ENCODE data around the gene EIF4A3. TPM values are rescaled to one million over a fixed set of nuclear protein-coding genes. Genes with fewer than 3 reads are reported as not detected.

Gene EIF4A3
- polyA plus RNA-seq, 1 of the 3 experiments (the other 2 are of a cell fraction): 335 TPM

DNA sequence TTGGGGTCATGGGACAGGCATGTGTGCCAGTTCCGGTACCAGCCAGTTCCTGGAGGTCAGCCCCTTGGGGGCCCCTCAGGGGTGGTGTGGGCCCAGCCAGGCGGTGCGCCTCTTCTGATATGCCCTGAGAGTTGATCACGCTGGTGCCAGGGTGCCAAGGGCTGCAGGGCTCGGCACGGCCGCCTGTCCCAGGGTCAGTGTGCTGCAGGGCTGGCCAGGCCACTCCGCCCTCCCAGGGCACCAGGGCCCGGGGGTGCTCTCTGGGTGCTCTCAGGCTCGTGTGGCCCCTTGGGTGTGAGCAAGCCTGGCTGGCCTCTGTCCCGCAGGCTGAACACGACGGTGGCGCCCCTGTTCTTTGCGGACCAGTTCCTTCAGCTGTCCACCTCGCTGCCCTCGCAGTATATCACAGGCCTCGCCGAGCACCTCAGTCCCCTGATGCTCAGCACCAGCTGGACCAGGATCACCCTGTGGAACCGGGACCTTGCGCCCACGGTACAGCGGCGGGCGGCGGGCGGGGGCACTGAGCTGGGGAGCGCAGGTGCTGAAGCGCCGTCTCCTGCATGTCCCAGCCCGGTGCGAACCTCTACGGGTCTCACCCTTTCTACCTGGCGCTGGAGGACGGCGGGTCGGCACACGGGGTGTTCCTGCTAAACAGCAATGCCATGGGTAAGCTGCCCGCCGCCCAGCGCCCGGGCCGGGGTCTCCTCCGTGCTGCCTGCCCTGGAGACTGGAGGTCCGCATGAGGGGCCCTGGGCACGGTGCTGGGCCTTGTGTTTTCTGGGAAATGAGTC is 39.5 kb downstream of the EIF4A3 start:
- Histone ChIP-seq H3K9ac (no peak overlapping the region), H3K9me3 (no peaks in the 10 kb centered on the region), H3F3A (replicated peaks; ENCODE audit: insufficient read depth) (no peaks in the 10 kb centered on the region), H3K4me1 (ENCODE audit: control insufficient read depth in 1 of 2, insufficient read depth in 2 of 2, low read depth in 1 of 2, low read length in 1 of 2) (peaks cover 6 to 13% of the 10 kb centered on the region in 2 experiments; a peak in 3 of 4 replicates), H3K36me3 (replicated peaks in 1 of 2; ENCODE audit: control insufficient read depth in 1 of 2, insufficient read depth in 2 of 2, low read length in 1 of 2) (peaks cover 0 to 12% of the 10 kb centered on the region in 2 experiments), H3K4me3 (ENCODE audit: low read depth in 2 of 2, low read length in 1 of 2) (no peak overlapping the region), H3K4me2 (no peak overlapping the region), H3K27ac (ENCODE audit: low read depth in 2 of 2, low read length in 1 of 2) (no peak overlapping the region), H4K20me1 (ENCODE audit: insufficient read depth) (no peaks in the 10 kb centered on the region), H3K9me2 (no peaks in the 10 kb centered on the region), H3K79me2 (ENCODE audit: insufficient read depth) (no peaks in the 10 kb centered on the region), H2AFZ (ENCODE audit: low read depth) (no peak overlapping the region), H3K27me3 (ENCODE audit: insufficient read depth) (no peaks in the 10 kb centered on the region)
- DNase-seq: no peak
- ChIA-PET POLR2A (no interaction called here), CTCF (interaction anchor here (1.1 to 2.7 kb wide), 2 partner anchors 12 to 25 kb away, joined by 3 to 10 read pairs; no protein-coding TSS in a partner anchor)
- TF ChIP-seq MEF2A (IDR thresholded peaks at IDR 0.05; ENCODE audit: borderline replicate concordance, low read depth): no peak
- TF ChIP-seq ELF1 (IDR thresholded peaks at IDR 0.05): no peak
- TF ChIP-seq, protein P1, sequence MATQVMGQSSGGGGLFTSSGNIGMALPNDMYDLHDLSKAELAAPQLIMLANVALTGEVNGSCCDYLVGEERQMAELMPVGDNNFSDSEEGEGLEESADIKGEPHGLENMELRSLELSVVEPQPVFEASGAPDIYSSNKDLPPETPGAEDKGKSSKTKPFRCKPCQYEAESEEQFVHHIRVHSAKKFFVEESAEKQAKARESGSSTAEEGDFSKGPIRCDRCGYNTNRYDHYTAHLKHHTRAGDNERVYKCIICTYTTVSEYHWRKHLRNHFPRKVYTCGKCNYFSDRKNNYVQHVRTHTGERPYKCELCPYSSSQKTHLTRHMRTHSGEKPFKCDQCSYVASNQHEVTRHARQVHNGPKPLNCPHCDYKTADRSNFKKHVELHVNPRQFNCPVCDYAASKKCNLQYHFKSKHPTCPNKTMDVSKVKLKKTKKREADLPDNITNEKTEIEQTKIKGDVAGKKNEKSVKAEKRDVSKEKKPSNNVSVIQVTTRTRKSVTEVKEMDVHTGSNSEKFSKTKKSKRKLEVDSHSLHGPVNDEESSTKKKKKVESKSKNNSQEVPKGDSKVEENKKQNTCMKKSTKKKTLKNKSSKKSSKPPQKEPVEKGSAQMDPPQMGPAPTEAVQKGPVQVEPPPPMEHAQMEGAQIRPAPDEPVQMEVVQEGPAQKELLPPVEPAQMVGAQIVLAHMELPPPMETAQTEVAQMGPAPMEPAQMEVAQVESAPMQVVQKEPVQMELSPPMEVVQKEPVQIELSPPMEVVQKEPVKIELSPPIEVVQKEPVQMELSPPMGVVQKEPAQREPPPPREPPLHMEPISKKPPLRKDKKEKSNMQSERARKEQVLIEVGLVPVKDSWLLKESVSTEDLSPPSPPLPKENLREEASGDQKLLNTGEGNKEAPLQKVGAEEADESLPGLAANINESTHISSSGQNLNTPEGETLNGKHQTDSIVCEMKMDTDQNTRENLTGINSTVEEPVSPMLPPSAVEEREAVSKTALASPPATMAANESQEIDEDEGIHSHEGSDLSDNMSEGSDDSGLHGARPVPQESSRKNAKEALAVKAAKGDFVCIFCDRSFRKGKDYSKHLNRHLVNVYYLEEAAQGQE (IDR thresholded peaks at IDR 0.05; ENCODE audit: low read depth, low read length): no peak
- TF ChIP-seq YY1 (IDR thresholded peaks at IDR 0.05; ENCODE audit: low read depth): no peak
- no peak for TF ChIP-seq TAF1 (IDR thresholded peaks at IDR 0.05; ENCODE audit: borderline replicate concordance, low read depth, low read length)
- TF ChIP-seq, protein P2, sequence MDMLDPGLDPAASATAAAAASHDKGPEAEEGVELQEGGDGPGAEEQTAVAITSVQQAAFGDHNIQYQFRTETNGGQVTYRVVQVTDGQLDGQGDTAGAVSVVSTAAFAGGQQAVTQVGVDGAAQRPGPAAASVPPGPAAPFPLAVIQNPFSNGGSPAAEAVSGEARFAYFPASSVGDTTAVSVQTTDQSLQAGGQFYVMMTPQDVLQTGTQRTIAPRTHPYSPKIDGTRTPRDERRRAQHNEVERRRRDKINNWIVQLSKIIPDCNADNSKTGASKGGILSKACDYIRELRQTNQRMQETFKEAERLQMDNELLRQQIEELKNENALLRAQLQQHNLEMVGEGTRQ (IDR thresholded peaks at IDR 0.05; ENCODE audit: borderline replicate concordance, low read depth, low read length): no peak
- no peak for TF ChIP-seq MXI1 (IDR thresholded peaks at IDR 0.05; ENCODE audit: low read depth, low read length)
- TF ChIP-seq, protein P3, sequence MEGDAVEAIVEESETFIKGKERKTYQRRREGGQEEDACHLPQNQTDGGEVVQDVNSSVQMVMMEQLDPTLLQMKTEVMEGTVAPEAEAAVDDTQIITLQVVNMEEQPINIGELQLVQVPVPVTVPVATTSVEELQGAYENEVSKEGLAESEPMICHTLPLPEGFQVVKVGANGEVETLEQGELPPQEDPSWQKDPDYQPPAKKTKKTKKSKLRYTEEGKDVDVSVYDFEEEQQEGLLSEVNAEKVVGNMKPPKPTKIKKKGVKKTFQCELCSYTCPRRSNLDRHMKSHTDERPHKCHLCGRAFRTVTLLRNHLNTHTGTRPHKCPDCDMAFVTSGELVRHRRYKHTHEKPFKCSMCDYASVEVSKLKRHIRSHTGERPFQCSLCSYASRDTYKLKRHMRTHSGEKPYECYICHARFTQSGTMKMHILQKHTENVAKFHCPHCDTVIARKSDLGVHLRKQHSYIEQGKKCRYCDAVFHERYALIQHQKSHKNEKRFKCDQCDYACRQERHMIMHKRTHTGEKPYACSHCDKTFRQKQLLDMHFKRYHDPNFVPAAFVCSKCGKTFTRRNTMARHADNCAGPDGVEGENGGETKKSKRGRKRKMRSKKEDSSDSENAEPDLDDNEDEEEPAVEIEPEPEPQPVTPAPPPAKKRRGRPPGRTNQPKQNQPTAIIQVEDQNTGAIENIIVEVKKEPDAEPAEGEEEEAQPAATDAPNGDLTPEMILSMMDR (IDR thresholded peaks at IDR 0.05): no peak
- 95% methylated on average over 28 of the region's 46 CpGs for WGBS (ENCODE audit: low lambda C conversion rate)

DNA sequence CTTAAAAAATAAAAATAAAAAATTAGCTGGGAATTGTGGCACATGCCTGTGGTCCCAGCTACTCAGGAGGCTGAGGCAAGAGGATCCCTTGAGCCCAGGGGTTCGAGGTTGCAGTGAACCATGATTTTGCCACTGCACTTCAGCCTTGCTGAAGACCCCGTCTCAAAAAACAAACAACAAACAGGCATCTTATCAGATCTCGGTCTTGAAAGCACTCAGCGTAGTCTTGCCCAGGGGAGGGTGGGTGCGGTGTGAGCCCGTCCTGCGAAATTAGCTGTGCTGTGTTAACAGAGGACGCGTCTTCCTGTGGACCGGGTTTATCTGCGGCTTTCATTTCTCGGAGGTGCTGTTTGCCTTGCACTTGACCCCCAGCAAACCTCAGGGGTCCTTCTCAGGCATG is 40.2 kb downstream of the EIF4A3 start:
- POLR2A ChIA-PET: no interaction called here
- H3K79me2 ChIP-seq (ENCODE audit: insufficient read depth): peaks cover 6% of the 10 kb centered on the region
- no peak overlapping the region for H3K9ac ChIP-seq
- H3K4me1 ChIP-seq (ENCODE audit: control insufficient read depth in 1 of 2, insufficient read depth in 2 of 2, low read depth in 1 of 2, low read length in 1 of 2): peaks cover 6 to 20% of the 10 kb centered on the region in 2 experiments; a peak in 3 of 4 replicates
- CTCF ChIA-PET: interaction anchor here (1.1 to 2.7 kb wide), 2 partner anchors 12 to 24 kb away, joined by 3 to 10 read pairs; no protein-coding TSS in a partner anchor
- no peak overlapping the region for H2AFZ ChIP-seq (ENCODE audit: low read depth)
- H4K20me1 ChIP-seq (ENCODE audit: insufficient read depth): no peaks in the 10 kb centered on the region
- H3K4me3 ChIP-seq (ENCODE audit: low read depth in 2 of 2, low read length in 1 of 2): no peak overlapping the region
- H3K9me2 ChIP-seq: no peaks in the 10 kb centered on the region
- no peak overlapping the region for H3K27ac ChIP-seq (ENCODE audit: low read depth in 2 of 2, low read length in 1 of 2)
- DNase-seq: no peak
- H3K36me3 ChIP-seq (replicated peaks in 1 of 2; ENCODE audit: control insufficient read depth in 1 of 2, insufficient read depth in 2 of 2, low read length in 1 of 2): peaks cover 0 to 12% of the 10 kb centered on the region in 2 experiments
- H3K27me3 ChIP-seq (ENCODE audit: insufficient read depth): no peaks in the 10 kb centered on the region
- H3K4me2 ChIP-seq: no peak overlapping the region
- H3K9me3 ChIP-seq: no peaks in the 10 kb centered on the region
- H3F3A ChIP-seq (replicated peaks; ENCODE audit: insufficient read depth): no peaks in the 10 kb centered on the region
- 93% methylated on average over 12 of the region's 12 CpGs for WGBS (ENCODE audit: low lambda C conversion rate)
- no peak for TF ChIP-seq GABPA (IDR thresholded peaks at IDR 0.05; ENCODE audit: low read depth)
- TF ChIP-seq, protein P2 (IDR thresholded peaks at IDR 0.05; ENCODE audit: borderline replicate concordance, low read depth, low read length): no peak
- no peak for TF ChIP-seq SIN3A (IDR thresholded peaks at IDR 0.05; ENCODE audit: borderline replicate concordance, low read depth, low read length)
- TF ChIP-seq FOSL2 (IDR thresholded peaks at IDR 0.05; ENCODE audit: borderline replicate concordance, low read depth): no peak
- no peak for TF ChIP-seq MEF2A (IDR thresholded peaks at IDR 0.05; ENCODE audit: borderline replicate concordance, low read depth)
- TF ChIP-seq NFIC (IDR thresholded peaks at IDR 0.05; ENCODE audit: borderline replicate concordance): no peak
- TF ChIP-seq EP300 (IDR thresholded peaks at IDR 0.05; ENCODE audit: borderline replicate concordance in 1 of 2, low read depth in 1 of 2, low read length in 1 of 2): no peak
- TF ChIP-seq GATA2 (CRISPR knock-in tag; IDR thresholded peaks at IDR 0.05): no peak
- TF ChIP-seq RXRA (IDR thresholded peaks at IDR 0.05; ENCODE audit: borderline replicate concordance, low read depth): no peak
- no peak for TF ChIP-seq MXI1 (IDR thresholded peaks at IDR 0.05; ENCODE audit: low read depth, low read length)
- TF ChIP-seq RFX5 (IDR thresholded peaks at IDR 0.05; ENCODE audit: low read length): no peak
- TF ChIP-seq TCF12 (IDR thresholded peaks at IDR 0.05): no peak
- TF ChIP-seq RAD21 (IDR thresholded peaks at IDR 0.05; ENCODE audit: low read length): no peak
